Left lung (tissue), 10 donors: ENCODE results near the gene CELF6. TPM values are rescaled to one million over a fixed set of nuclear protein-coding genes. Genes with fewer than 3 reads are reported as not detected.

Experiments
- ATAC-seq: fragments of 200-7000 bp; cut with Tn5 transposase; one replicate; pipeline ENCODE4 v1.9.1; 2020; ENCODE audit warnings: moderate library complexity
- DNase-seq, 4 donors: peaks; one replicate each; pipeline ENCODE4 v3.0.0-alpha.2; 2013 to 2020
- H3K27ac ChIP-seq, 2 donors: fragments of 200-600 bp; sonication (generic) in 1 of 2; one replicate each; pipeline versions ENCODE4 v1.5.0 to v1.8.0; 2020 to 2021
- H3K27me3 ChIP-seq, 2 donors: fragments of 200-600 bp; sonication (generic) in 1 of 2; one replicate each; pipeline versions ENCODE4 v1.5.0 to v1.8.0; 2020 to 2021
- H3K36me3 ChIP-seq, 2 donors: fragments of 200-600 bp; sonication (generic) in 1 of 2; one replicate each; pipeline versions ENCODE4 v1.5.0 to v1.8.0; 2020 to 2021
- H3K4me1 ChIP-seq, 2 donors: fragments of 200-600 bp; one replicate each; pipeline ENCODE4 v1.8.0; 2021
- H3K4me3 ChIP-seq, 2 donors: fragments of 200-600 bp; sonication (generic) in 1 of 2; one replicate each; pipeline versions ENCODE4 v1.5.0 to v1.8.0; 2020 to 2021; ENCODE audit warnings: mild to moderate bottlenecking in 1 of 2
- H3K9me3 ChIP-seq, 2 donors: fragments of 200-600 bp; sonication (generic) in 1 of 2; one replicate each; pipeline versions ENCODE4 v1.5.0 to v1.8.0; 2020 to 2021
- CTCF ChIP-seq, 2 donors: fragments of 200-600 bp; sonication (generic) in 1 of 2; IDR thresholded peaks; one replicate each; pipeline versions ENCODE4 v1.5.0 to v1.8.0; 2021; ENCODE audit warnings: antibody characterized with exemption in 2 of 2
- intact Hi-C, 2 donors: fragments of 100-400 bp; cut with DNase I; formaldehyde crosslinking; loops; one replicate each; pipeline versions ENCODE4 v1.11.2 to v1.14.2; 2022
- polyA plus RNA-seq, 6 donors: library from polyadenylated mRNA; unstranded; fragments of 120-200 nt; gene quantifications; one replicate each; pipeline ENCODE4 v1.2.1, GENCODE V29; 2013; ENCODE audit not compliant: insufficient read length in 6 of 6
- total RNA-seq, 2 donors: library from RNA; stranded (reverse); fragmentation: NEBNext Ultra II Directional; extraction: Animal tissue kit (Norgen Biotek cat#: 25700); gene quantifications; one replicate each; pipeline ENCODE4 v1.2.1, GENCODE V29; 2021
- donor health status: DM: no; HTN: yes; CAD: no.
- donor health status: DM: no; HTN: no; CAD: no.

Gene CELF6
- total and polyA plus RNA-seq, 8 donors = 1.3 to 4.7 (median 3.3) TPM

- TF ChIP-seq CTCF (IDR thresholded peaks at IDR 0.05) = no peak
- intact Hi-C loops = no loop called here
- ATAC-seq = peak; percentile 31
- Histone ChIP-seq H3K27ac (no peak overlapping the region), H3K4me3 (no peak overlapping the region), H3K36me3 (peaks cover 0 to 86% of the 10 kb centered on the region in 2 donors), H3K4me1 (no peaks in the 10 kb centered on the region), H3K9me3 (no peaks in the 10 kb centered on the region), H3K27me3 (no peaks in the 10 kb centered on the region)
- peak in 1 of 4 donors; percentile 56 for DNase-seq
Observed at GRCh38 chr15:72345280-72345679, 25.3 kb upstream of the CELF6 start.

GRCh38 chr15:72344602-72345001 lies 24.6 kb upstream of the CELF6 start:
- peaks cover 0 to 79% of the 10 kb centered on the region in 2 donors for H3K36me3 ChIP-seq
- no peak for ATAC-seq
- H3K4me1 ChIP-seq = peaks cover 0 to 6% of the 10 kb centered on the region in 2 donors
- no peaks in the 10 kb centered on the region for H3K27me3 ChIP-seq
- TF ChIP-seq CTCF (IDR thresholded peaks at IDR 0.05) = no peak
- no peak overlapping the region for H3K27ac ChIP-seq
- intact Hi-C loops = no loop called here
- H3K9me3 ChIP-seq = no peaks in the 10 kb centered on the region
- DNase-seq = no peak
- no peak overlapping the region for H3K4me3 ChIP-seq

- Histone ChIP-seq H3K9me3 (no peaks in the 10 kb centered on the region), H3K36me3 (peaks cover 0 to 65% of the 10 kb centered on the region in 2 donors), H3K4me1 (peaks cover 0 to 21% of the 10 kb centered on the region in 2 donors), H3K27ac (no peak overlapping the region), H3K27me3 (no peaks in the 10 kb centered on the region), H3K4me3 (no peak overlapping the region)
- no peak for DNase-seq
- peak in 1 of 2 donors; percentile 34 for TF ChIP-seq CTCF (IDR thresholded peaks at IDR 0.05)
- intact Hi-C loops = no loop called here
- ATAC-seq = no peak
Observed at GRCh38 chr15:72342385-72342784, 22.4 kb upstream of the CELF6 start.

- Histone ChIP-seq H3K4me3 (no peak overlapping the region), H3K27me3 (no peaks in the 10 kb centered on the region), H3K36me3 (peaks cover 0 to 61% of the 10 kb centered on the region in 2 donors), H3K27ac (no peak overlapping the region), H3K9me3 (no peaks in the 10 kb centered on the region), H3K4me1 (peaks cover 0 to 21% of the 10 kb centered on the region in 2 donors)
- intact Hi-C loops = no loop called here
- TF ChIP-seq CTCF (IDR thresholded peaks at IDR 0.05) = no peak
- no peak for DNase-seq
- no peak for ATAC-seq
Observed at GRCh38 chr15:72341361-72341760, 21.4 kb upstream of the CELF6 start.

GRCh38 chr15:72340366-72340765 lies 20.4 kb upstream of the CELF6 start:
- peaks cover 0 to 21% of the 10 kb centered on the region in 2 donors for H3K4me1 ChIP-seq
- H3K4me3 ChIP-seq = no peak overlapping the region
- no peaks in the 10 kb centered on the region for H3K27me3 ChIP-seq
- intact Hi-C loops = no loop called here
- DNase-seq = no peak
- H3K27ac ChIP-seq = peak overlapping the region; percentile 39 to 75
- no peak for TF ChIP-seq CTCF (IDR thresholded peaks at IDR 0.05)
- H3K9me3 ChIP-seq = no peaks in the 10 kb centered on the region
- peak; percentile 5 for ATAC-seq
- H3K36me3 ChIP-seq = peaks cover 0 to 51% of the 10 kb centered on the region in 2 donors
